IPS-15b (cell line): ENCODE measurements around the gene ELAPOR1.

Experiments used
- H3K27me3 ChIP-seq: one replicate; pipeline ENCODE4 v1.6.1; 2013; ENCODE audit warnings: low read length; ENCODE audit not compliant: control insufficient read depth, insufficient read depth
- H3K36me3 ChIP-seq: one replicate; pipeline ENCODE4 v1.6.1; 2013; ENCODE audit warnings: low read length; ENCODE audit not compliant: control insufficient read depth, insufficient read depth
- H3K4me1 ChIP-seq: one replicate; pipeline ENCODE4 v1.6.1; 2013; ENCODE audit warnings: mild to moderate bottlenecking, low read length; ENCODE audit not compliant: control insufficient read depth, insufficient read depth
- H3K4me3 ChIP-seq: one replicate; pipeline ENCODE4 v1.5.1; 2013; ENCODE audit warnings: low read depth, low read length
- H3K9ac ChIP-seq: one replicate; pipeline ENCODE4 v1.6.1; 2013; ENCODE audit warnings: low read depth, mild to moderate bottlenecking, low read length
- H3K9me3 ChIP-seq: one replicate; pipeline ENCODE4 v1.6.1; 2013; ENCODE audit warnings: mild to moderate bottlenecking, low read length; ENCODE audit not compliant: control insufficient read depth, insufficient read depth

ELAPOR1 gene

DNA sequence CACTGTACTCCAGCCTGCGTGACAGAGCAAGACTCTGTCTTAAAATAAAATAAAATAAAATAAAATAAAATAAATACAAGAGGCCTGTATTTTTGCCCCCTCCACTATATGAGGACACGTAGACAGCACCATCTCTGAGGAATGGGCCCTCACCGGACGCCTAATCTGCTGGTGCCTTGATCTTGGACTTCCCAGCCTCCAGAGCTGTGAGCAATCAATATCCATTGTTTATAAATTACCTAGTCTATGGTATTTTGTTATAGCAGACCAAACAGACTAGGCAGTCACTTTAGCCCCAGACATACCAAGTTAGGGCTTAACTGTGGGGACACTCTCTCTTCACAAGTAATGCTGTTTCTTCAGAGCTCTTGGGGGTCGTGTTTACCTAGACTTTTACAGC is 6.4 kb downstream of the ELAPOR1 start:
- Histone ChIP-seq H3K36me3 (no peaks in the 10 kb centered on the region), H3K9ac (no peak overlapping the region), H3K4me3 (no peak overlapping the region), H3K27me3 (peaks cover 7% of the 10 kb centered on the region), H3K9me3 (no peaks in the 10 kb centered on the region), H3K4me1 (no peaks in the 10 kb centered on the region)

DNA sequence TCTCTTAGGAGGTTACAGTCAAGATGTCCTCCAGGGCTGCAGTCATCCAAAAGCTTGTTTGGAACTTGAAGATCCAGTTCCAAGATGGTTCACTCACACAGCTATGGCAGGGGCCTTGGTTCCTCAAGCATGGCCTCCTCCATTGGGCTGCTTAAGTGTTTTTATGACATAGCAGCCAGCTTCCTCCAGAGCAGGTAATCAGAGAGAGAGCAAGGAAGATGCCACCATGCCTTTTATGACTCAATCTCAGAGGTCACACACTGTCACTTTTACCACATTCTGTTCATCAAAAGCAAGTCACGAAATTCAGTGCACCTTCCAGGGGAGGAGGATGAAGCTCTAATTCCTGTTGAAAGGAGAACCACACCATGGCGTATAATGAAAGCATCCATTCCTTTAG is 17.1 kb downstream of the ELAPOR1 start:
- Histone ChIP-seq H3K36me3 (no peaks in the 10 kb centered on the region), H3K4me3 (no peak overlapping the region), H3K9me3 (no peaks in the 10 kb centered on the region), H3K9ac (no peak overlapping the region), H3K27me3 (no peaks in the 10 kb centered on the region), H3K4me1 (no peaks in the 10 kb centered on the region)

DNA sequence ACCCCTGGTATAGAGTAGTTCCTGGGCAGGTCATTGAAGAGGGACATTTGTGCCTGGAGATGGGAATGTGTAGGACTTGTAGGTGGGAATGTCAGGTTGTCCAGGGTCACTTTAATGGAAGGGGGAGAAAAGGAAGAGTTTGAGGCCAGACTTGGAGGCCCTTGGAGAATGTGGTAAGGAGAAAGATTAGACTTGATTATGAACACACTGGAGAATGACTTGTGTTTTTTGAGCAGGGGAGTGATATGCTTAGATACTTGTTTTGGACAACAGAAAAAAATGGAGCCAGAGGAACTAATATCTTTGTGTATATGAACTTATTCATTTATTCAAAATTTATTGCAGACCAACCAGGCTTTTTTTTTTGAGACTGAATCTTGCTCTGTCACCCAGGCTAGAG is 17.9 kb downstream of the ELAPOR1 start:
- Histone ChIP-seq H3K27me3 (no peaks in the 10 kb centered on the region), H3K4me3 (no peak overlapping the region), H3K9me3 (no peaks in the 10 kb centered on the region), H3K4me1 (no peaks in the 10 kb centered on the region), H3K36me3 (no peaks in the 10 kb centered on the region), H3K9ac (no peak overlapping the region)

DNA sequence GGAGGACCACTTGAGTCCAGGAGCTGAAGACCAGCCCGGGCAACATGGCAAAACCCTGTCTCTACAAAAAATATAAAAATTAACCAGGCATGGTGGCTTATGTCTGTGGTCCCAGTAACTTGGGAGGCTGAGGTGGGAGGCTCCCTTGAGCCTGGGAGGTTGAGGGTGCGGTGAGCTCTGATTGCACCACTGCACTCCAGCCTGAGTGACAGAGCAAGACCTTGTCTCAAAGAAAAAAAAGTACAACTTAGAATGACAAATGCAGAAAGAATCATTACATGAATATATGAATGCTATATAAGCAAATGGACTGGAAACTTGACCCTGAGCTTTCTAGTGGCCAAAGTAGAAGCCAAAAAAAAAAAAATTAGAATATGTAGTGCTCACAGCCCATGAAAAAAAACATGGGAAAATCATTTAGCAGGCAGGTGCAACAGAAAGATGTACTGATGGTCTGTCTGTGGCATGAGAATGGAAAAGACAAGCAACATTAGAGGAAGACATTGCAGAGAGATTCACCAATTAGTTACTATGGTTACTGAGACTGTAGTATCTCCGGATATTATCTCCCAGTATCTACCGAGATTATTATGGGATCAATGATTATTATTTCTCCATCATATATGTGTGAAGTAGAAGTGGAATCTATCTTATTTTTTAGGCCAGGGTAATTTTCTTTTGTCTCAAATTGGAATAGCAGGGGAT is 19.2 kb downstream of the ELAPOR1 start:
- Histone ChIP-seq H3K9me3 (no peaks in the 10 kb centered on the region), H3K4me3 (no peak overlapping the region), H3K9ac (no peak overlapping the region), H3K4me1 (no peaks in the 10 kb centered on the region), H3K27me3 (no peaks in the 10 kb centered on the region), H3K36me3 (no peaks in the 10 kb centered on the region)

DNA sequence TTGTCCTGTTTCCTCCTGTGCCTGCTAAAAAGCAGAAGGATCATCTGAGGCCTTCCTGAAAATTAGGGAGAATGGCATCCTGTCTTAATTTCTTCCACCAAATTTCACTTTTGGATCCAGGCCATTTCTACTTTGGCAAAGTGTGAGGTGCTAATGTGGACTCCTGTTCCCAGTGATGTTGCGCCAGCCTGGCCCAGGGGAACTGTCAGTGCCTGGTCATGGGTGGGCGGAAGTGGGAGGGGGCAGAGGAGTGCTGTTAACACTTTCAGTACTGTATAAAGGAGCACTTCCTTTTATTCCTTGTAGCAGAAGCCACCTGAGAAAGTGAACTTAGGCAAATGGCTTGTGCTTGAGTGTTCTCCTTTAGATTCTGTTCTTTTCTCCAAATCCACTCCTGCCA is 19.9 kb downstream of the ELAPOR1 start:
- Histone ChIP-seq H3K4me1 (no peaks in the 10 kb centered on the region), H3K4me3 (no peak overlapping the region), H3K9ac (no peak overlapping the region), H3K9me3 (no peaks in the 10 kb centered on the region), H3K27me3 (no peaks in the 10 kb centered on the region), H3K36me3 (no peaks in the 10 kb centered on the region)

DNA sequence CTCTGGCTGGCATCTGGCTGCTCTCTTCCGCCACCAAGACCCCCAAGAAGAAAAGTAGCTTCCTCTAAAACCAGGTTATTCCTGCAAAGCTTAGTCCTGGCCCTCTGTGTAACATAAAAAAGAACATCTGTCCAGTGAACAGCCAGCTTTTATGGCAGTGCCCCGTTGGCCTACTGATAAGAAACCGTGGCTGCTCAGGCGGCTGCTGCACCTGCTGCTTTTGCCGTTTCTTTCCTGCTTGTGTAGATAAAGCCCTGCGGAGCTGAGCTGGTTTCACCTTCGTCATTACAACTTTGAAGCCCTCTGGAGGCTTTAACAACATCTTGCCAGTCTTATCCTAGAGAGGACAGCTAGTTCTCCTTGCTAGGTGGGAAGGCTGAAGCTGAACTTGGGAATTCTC is 20.5 kb downstream of the ELAPOR1 start:
- no peaks in the 10 kb centered on the region for H3K9me3 ChIP-seq
- H3K27me3 ChIP-seq, result no peaks in the 10 kb centered on the region
- no peak overlapping the region for H3K4me3 ChIP-seq
- H3K4me1 ChIP-seq, result no peaks in the 10 kb centered on the region
- no peaks in the 10 kb centered on the region for H3K36me3 ChIP-seq
- H3K9ac ChIP-seq, result no peak overlapping the region

DNA sequence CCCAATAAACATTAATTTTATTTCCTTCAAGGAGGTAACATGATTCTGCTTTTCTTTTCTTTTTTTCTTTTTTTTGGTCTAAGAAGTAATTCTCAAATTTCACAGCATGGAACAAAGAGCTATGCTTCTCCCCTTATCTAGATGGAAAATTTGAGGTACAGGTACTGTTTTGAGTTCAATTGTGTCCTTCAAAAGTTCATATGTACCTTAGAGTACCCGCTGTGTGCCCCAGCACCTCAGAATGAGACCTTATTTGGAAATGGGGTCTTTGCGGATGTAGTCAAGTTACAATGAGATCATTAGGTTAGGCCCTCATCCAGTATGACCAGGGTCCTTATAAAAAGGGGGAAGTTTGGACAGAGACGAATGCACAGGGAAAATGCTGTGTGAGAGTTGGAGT is 22.0 kb downstream of the ELAPOR1 start:
- Histone ChIP-seq H3K4me3 (no peak overlapping the region), H3K9ac (no peak overlapping the region), H3K36me3 (no peaks in the 10 kb centered on the region), H3K9me3 (no peaks in the 10 kb centered on the region), H3K27me3 (no peaks in the 10 kb centered on the region), H3K4me1 (no peaks in the 10 kb centered on the region)

DNA sequence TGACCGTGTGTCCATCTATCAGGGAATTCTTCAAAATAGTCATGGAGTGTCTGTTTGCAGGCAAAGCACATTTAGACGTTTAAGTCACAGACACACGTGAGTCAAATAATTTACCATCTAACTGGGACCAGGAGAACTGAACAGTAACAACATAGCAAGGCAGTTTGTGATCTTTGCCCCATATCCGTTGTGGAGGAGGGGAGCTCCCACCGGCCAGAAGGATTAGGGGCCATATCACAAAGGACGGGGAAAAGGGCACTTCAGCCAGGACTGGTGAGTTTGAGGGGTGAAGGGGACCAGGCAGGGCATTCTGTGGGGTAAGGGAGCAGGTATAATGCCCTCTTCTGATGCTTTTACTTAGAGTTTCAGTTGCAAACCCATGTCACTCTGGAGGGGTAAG is 22.9 kb downstream of the ELAPOR1 start:
- H3K36me3 ChIP-seq, result no peaks in the 10 kb centered on the region
- H3K4me3 ChIP-seq, result no peak overlapping the region
- H3K9ac ChIP-seq, result no peak overlapping the region
- H3K9me3 ChIP-seq, result no peaks in the 10 kb centered on the region
- no peaks in the 10 kb centered on the region for H3K4me1 ChIP-seq
- no peaks in the 10 kb centered on the region for H3K27me3 ChIP-seq

DNA sequence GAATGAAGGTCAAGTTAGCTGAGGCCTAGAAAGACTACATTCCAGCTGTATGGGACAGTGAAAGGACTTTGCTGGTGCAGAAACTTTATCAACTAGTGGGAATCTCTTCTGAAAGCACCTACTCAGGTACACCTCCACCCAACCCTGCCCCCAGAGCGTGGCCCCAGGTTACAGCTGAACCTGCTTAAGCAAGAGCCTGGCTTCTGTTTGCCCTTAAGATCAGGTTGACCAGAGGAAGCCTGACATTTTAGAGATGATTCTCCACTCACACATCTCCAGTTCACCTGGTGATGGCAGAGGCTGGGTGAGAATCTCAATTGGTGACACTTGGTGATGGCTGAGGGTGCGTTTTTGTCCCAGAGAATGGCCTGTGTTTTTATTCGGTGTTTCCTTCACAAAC is 24.0 kb downstream of the ELAPOR1 start:
- Histone ChIP-seq H3K36me3 (no peaks in the 10 kb centered on the region), H3K4me1 (no peaks in the 10 kb centered on the region), H3K27me3 (no peaks in the 10 kb centered on the region), H3K9me3 (no peaks in the 10 kb centered on the region), H3K9ac (no peak overlapping the region), H3K4me3 (no peak overlapping the region)

DNA sequence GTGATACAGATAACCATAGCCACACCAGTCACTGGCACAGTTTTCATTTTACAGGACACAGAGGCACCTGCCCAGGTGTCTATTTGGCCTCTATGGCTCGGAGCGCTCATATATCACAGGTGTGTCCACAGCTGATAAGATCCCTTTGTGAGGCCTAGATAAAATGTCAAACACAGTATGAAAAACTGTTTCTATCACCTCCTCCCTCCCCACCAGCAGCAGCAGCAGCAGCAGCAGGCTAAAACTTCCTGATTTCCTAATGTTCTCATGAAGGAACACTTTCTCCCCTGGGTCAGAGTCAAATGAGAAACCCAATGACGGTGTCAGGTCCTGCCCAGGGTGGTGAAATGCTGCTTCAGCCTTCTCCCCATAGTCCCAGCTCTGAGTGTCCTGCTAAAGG is 24.4 kb downstream of the ELAPOR1 start:
- H3K27me3 ChIP-seq, result no peaks in the 10 kb centered on the region
- H3K4me3 ChIP-seq, result no peak overlapping the region
- H3K4me1 ChIP-seq, result no peaks in the 10 kb centered on the region
- H3K9ac ChIP-seq, result no peak overlapping the region
- H3K36me3 ChIP-seq, result no peaks in the 10 kb centered on the region
- H3K9me3 ChIP-seq, result no peaks in the 10 kb centered on the region

DNA sequence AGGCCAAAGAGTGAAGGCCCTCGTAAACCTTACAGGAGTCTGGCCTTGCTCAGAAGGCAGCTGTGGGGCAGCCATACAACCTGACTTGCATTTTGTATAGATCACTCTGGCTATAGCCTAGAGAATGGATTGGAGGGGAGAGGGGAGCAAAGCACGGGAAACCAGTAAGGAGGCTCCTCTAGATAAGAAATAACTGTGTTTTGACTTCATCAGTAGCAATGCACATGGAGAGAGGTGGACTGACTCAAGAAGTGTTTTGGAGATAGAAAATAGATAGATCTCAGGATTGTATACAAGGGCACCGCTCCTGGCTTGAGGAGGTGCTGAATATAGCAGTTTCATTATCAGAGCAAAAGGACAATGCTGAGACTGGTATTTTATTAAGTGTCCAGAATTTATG is 26.5 kb downstream of the ELAPOR1 start:
- Histone ChIP-seq H3K4me1 (no peaks in the 10 kb centered on the region), H3K9me3 (no peaks in the 10 kb centered on the region)

DNA sequence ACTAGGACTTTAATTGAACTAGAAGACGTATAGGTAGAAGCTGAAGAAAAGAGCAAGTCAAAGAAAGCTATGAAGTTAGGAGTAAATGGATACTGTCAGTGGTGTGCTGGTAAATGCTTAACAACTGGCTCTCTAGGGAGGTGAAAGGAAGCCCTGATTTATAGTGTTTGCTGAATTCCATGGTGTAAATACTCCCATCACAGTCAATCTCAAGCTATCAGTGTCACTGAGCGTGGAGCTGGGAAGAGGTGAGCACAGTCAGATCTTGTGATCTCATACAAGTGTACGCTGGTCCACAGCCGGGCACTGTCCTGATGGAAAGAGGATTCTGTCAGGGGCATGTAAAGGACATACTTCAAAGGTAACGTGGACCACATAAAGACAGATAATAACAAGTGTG is 28.3 kb downstream of the ELAPOR1 start:
- H3K9me3 ChIP-seq, result no peaks in the 10 kb centered on the region
- no peaks in the 10 kb centered on the region for H3K27me3 ChIP-seq
- no peaks in the 10 kb centered on the region for H3K36me3 ChIP-seq
- no peaks in the 10 kb centered on the region for H3K4me1 ChIP-seq
- no peak overlapping the region for H3K9ac ChIP-seq
- H3K4me3 ChIP-seq, result no peak overlapping the region

More for the DNA sequence above, 26.5 kb downstream of the ELAPOR1 start:
- H3K4me3 ChIP-seq, result no peak overlapping the region
- H3K9ac ChIP-seq, result no peak overlapping the region
- H3K36me3 ChIP-seq, result no peaks in the 10 kb centered on the region
- no peaks in the 10 kb centered on the region for H3K27me3 ChIP-seq
